CD4-positive, alpha-beta T cell treated with Interleukin-1 beta for 1 hour (primary cell): ENCODE data around the gene NPFF.

Experiments used
- DNase-seq, 2 donors: peaks; one replicate each; pipeline ENCODE4 v3.0.0-alpha.2; 2020 to 2022

The NPFF gene

DNA sequence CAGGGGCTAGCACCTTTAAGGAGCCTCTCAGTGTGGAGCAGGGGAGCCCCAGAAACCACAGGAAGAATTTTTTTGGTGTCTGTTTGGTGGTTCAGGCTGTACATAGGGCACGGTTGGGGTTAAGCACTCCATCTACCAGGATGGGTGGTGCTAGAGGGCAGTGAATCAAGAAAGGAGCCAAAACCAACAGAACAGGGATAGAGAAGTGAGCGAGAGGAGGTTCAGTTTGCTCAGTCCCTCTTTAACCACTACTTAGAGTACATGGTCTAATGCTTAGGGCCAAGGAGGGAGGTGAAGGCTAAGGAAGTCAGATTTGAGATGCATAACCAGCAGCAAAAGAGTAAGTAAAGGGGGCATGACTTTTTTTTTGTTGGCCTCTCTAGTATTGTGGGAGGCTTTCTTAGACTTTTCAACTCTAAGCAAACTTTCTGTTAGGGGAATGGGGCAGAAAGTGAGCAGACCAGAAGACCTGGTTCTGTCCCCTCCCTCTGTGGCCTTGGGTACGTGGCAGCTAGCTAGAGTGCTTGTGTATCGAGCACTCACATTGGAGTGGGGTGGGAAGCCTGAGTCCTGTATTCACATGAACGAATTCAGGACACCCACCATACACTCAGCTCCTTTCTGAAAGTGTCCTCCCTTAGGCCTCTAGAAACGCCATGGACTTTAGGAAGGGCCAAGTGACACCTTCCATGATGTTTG is 6.6 kb upstream of the NPFF start:
- no peak for DNase-seq

DNA sequence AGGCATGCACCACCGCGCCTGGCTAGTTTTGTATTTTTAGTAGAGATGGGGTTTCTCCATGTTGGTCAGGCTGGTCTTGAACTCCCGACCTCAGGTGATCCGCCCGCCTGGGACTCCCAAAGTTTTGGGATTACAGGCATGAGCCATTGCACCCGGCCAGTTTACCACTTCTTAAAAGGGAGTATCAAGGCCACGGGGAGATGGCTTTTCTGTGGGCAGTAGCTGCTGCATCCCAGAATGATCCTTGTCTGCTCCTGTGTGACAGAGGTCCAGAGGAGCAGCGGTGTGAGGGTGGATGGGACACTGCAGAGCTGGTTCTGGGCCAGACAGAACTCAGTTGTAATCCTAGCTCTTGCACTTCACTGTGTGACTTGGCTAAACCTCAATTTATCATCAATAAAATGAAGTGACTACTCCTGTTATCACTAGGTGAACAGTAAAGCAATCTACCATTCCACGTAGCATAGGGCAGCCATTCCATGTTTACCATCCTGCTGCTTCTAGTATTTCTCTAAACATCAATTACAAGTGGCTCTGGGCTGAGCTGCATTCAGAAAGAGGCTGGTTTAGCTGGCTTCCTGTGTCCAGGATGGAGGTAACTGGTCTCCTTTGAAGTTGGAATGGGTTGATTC is 3.0 kb upstream of the NPFF start:
- DNase-seq: no peak

DNA sequence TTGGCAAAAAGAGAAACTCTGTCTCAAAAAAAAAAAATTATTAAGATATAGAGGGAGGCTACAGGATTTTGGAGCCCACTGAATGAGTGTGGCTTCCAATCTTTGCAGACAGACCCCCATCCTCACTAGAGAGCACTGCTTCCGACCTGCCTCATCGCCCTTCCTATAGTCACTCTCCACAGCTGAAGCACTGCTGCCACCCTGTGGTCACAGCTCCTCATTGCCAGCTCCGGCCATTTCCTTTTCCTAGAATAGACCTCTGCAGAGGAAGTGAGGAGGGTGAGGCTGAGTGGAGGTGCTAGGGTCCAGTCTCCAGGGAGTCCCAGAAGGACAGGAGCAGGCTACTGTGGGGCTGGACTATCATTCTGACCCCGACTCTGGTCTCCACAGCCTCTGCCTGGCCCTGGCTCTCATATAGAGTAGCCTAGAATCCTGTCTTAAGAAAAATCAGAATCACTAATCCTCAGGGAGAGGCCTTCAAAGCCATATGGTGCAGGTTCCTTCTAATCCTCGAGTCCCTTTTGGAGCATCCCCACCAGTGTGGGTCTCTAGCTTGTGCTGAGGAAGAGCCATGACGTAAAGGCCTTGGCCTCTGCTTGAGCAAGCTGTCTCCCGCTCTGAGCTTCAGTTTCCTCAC is 1.4 kb upstream of the NPFF start:
- DNase-seq: peak; percentile 82 to 86

DNA sequence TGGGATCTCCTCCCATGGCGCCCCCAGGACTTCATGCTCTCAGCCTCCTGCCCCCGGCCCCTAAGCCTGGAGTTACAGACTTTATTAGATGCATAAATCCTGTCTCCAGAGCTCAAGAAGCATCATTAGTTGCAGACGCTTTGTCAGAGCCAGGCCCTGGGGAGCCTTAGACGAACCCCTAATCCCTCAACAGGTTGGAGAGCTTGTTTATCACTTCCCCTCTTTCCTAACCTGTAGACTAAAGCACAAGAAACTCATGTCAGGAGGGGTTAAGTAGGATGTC is 260 bp upstream of the NPFF start:
- DNase-seq: no peak

DNA sequence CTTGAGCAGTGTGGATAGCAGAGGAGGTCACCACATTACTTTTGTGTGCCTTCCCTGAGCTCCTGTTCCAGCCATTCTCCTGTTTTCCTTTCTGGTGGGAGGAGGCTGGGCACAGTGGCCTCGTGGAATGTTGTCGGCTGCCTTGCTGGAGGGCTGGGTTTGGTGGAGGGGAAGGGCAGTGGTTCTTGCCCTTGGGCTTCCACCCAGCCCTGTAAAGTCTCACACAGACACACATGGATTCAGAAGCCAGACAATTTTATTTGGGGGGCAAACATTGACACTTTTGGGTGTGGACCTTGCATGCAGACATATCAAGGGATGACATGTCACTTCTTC is 866 bp downstream of the NPFF start:
- DNase-seq: no peak

DNA sequence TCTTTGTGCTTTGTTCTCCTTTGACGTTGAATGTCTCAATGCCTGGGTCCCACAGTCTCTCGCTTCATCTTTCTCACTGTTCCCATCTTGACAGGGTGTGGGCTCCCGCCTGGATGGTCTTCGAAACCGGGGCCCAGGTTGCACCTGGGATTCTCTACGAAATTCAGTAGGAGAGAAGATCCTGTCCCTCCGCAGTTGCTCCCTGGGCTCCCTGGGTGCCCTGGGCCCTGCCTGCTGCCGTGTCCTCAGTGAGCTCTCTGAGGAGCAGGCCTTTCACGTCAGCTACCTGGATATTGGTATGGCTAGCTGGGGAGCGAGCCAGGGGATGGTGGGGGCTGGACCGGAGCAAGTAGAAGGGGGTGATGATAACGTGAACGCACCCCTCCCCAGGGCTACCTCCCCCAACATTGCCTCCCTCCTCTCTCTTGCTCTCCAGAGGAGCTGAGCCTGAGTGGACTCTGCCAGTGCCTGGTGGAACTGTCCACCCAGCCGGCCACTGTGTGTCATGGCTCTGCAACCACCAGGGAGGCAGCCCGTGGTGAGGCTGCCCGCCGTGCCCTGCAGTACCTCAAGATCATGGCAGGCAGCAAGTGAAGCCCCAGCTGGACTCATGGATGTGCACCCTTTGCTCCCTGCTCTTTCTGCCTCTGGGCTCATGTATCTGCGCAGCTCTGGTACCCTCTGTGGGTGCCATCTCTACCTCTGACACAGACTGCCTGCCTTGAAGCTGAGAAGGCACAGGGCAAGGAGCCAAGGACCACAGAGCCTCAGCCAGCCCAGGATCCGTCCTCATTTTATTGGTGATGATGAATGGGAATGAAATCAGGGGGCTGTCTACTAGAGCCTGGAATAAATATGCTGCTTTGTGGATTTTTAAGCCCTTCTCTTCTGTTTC is 1.5 kb downstream of the NPFF start:
- no peak for DNase-seq

DNA sequence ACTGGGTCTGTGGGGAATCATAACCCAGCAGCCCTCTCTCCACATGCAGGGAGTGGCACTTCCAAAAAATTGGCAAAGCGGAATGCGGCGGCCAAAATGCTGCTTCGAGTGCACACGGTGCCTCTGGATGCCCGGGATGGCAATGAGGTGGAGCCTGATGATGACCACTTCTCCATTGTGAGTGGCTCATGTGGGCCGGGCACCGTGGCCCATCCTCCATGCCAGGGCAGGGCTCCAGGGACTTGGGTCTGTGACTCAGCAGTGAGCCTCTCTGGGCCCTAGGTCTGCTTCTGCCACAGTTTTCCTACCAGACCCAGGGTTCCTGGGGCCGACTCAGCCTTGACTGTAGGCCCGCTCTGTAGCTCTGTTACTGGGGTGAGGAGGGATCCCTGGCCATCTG is 2.2 kb downstream of the NPFF start:
- DNase-seq: no peak

DNA sequence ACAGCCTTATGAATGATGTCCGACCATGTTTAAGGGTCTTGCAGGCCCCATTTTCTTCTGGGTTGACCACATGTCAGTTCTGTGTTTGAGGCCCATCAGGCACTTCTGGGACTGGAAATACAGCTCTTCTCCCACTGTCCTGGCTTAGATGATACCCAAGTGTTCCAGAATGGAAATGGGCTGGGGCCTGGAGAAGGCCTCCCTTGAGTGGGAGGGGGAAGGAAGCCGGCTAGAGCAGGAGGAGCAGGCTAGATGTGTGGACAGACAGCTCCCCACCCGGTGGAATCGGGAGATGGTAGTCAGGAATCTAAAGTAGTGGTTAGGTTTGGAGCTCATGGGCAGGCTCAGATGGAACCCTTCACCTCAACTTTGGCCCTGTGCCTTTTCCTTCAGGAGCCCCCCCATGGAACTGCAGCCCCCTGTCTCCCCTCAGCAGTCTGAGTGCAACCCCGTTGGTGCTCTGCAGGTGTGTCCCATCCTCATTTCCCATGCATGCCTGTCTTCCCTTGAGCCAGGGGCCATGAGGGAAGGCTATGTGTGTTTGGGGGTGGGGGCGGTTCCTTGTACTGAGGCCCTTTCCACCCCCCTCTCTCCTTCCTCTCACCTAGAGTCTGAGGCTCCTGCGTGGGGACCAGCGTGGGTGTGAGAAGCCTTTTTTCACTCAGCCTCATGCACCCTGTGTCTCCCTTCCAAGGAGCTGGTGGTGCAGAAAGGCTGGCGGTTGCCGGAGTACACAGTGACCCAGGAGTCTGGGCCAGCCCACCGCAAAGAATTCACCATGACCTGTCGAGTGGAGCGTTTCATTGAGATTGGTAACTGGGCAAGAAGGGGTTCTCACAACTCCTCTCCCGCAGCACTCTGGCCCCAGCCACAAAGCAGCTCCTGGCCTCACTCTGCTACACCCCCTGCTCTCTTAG is 3.0 kb downstream of the NPFF start:
- no peak for DNase-seq

DNA sequence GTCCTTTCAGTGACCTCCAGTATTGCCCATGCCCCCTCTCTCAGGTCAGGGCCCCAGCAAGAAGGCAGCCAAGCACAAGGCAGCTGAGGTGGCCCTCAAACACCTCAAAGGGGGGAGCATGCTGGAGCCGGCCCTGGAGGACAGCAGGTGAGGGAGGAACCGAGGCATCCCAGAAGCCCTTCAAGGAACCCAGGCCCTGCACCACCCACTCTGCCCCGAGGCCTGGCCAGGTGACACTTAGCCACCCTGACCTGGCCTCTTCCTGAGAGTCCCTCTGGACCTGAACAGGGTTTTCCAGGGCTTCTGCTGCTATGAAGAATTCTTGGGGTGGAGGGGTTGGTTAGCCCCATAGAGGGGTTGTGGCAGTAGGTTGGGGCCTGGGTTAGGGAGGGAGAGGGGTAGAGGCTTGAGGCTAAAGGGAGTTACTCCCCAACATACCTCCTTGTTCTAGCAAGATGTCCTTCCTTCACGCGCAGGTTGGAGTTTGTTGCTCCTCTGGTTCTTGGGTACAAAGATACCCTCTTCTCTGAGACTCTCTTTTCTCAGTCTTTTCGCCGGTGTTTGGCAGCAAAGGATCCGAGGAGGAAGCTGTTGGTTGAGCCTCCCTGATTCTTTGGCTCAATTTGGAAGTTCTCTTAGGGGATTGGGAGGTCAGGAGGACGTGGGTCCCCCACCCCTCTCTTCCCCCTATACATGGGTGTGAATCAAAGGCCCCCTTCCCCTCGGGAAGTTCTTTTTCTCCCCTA is 4.1 kb downstream of the NPFF start:
- no peak for DNase-seq

DNA sequence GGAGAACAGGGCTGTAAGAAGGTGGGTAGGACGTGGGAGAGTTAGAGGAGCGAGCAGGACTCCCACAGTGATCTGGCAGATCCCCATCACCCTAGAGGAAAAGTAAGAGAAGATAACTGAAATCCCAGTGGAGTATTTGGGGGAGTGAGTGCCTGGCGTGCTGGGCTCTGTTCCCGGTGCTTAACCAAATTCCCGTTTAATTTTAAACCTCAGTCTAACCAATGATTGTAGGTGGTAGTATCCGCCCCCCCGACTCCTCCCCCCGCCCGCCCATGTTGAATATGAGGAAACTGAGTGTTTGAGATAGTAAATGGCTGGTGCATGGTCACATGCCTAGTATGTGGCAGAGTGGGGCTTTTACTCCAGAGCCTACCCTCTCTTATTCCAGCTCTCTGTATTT is 5.0 kb downstream of the NPFF start:
- DNase-seq: no peak

DNA sequence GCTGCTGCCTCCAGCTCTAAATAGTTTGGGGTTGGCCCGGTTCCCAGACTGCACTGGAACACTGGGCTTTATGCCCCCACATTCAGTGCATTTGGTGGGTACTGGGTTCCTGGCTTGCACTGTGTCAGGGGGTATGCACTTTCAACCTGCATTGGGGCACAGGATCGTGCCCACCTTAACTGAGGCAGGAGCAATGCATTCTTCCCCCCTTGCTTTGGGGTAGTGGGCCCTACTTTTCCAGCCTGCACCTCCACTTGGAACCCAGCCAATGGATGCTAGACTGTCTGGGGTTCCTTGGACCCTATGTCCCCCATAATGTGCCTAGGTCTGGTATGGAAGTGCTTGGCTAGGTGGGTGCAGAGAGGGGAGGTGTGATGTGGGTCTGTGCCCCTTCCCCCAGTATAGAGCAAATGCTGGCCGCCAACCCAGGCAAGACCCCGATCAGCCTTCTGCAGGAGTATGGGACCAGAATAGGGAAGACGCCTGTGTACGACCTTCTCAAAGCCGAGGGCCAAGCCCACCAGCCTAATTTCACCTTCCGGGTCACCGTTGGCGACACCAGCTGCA is 5.6 kb downstream of the NPFF start:
- DNase-seq: no peak

DNA sequence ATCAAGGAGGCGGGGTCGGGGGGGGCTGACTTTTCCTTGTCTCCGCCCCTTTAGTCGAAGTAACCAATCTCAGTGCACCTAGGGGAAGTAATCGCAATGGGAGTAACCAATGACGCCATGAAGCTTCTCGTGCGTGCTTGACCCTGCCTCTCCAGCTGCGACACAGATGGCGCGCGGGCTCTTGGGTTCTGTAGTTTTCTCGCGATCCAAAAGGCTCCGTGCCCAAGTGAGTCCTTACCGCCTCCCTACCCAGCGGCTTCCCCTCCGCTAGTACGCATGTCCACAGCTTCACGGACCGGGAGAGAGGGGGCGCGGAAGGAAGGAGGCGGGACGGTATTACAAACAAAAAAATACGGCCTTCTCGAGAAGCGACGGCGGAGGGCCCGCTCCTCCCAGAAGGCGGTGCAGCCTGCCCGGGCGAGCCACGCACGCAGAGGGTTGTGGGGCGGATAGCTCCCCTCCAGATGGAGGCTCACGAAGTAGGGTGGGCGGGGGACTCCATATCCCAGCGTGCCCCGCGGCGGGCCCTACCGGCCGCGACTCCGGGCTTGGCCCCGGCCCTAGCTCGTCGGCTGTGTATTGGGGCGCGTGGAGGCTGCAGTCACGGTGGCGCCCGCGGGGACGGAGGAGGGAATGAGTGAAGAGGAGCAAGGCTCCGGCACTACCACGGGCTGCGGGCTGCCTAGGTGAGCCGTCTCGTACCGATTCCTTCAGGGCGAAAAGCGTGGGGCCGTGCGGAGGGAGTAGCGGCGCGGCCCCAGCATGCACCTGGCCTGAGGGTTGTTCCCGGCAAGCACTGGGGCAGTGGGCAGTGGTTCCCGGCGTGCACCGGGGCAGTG is 6.3 kb downstream of the NPFF start, which contains the start of gene TARBP2:
Gene TARBP2 (plus strand): TSS at position 508 of the 839 bp plus-strand sequence. CDS start 126 bp downstream, at position 634.
- peak; percentile 98 to 99 for DNase-seq

DNA sequence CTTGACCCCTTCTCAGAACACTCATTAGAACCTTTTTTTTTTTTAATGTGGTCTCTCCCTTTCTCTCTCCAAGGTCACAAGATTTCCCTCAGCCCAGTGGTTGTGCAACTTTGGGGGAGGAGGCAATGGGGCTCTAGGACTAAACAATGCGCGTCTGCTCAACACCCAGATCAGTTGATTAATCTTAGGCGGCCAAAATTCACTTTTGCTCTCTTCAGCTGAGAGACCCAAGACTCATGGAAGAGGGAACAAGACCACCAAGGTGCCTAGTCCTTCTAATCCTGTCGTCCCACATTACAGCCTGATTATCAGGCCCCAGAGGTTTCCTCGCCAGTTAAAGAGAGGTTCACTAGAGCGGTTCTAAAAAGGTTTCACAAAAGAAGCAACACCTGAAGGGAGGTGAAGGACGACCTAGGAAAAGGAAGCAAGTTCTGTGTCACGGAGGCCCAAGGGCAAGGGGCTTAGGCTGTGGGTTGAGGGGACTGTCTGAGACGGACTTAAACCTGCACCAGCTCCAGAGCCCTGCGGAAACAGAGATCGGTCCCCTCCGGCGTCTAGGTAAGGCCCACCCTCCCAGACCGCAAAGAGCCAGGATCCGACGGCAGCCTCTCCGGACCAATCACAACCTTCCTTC is 7.0 kb downstream of the NPFF start:
- peak; percentile 45 to 57 for DNase-seq

DNA sequence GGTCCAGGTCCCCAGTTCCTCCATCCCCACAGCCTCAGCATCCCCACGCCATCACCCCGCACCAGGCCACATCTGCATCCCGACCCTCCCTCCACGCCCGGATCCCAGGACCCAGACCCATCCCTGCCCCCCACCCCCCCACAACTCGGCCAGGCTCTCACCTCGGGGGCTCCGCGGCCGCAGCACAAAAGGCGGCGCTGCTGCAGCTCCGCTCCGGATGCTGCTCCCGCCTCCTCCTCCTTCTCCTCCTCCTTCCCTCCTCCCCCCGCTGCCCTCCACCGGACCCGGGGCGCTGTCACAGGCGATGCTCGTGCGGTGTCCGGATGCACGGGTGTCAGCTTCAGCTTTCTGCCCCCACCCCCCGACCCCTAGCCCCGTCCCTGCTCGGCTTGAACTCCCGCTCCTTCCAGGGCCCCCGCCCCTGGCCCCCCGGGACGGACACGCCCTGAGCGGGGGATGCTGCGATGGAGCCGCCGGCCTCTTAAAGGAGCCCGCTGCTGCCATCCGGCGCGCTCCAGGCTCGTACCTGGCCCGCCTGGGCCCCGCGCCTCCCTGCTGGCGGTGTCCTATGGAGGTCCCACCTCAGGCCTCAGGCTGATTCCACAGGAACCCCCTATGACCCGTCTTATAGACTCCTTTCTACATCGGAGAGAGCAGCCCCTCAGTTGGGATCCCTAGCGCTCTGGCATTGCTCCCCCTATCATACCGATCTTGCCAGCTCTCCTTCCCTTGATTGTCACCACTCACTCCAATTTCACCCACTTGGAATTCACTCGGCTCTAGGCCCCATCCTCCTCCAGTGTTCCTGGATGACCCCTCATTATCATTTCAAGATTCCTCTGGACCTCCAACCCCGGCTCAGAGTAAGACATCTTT is 7.8 kb downstream of the NPFF start, which contains the start of gene MAP3K12:
Gene MAP3K12 (minus strand): TSS at position 193 of the 876 bp plus-strand sequence. CDS start 12,067 bp downstream, outside the sequence.
- peak; percentile 47 to 63 for DNase-seq

DNA sequence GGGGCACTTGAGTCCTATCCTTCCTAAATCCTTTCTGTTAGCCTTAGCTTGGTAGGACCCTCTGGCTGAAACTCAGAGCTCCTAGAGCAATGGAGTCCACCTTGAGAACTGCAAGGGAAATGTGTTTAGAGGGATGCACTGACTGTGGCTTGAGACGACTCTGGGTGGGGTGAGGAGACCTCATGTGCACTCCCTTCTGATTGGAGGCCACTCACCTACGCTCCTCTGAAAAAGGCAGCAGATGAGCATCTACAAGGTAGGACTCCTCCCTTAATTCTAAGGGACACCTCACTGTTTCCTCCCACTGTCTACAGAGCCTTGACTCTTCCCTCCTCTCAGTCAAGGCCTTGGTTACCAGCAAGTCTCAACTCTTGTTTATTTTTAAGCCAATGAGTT is 9.1 kb downstream of the NPFF start:
- peak in 1 of 2 donors; percentile 22 for DNase-seq

DNA sequence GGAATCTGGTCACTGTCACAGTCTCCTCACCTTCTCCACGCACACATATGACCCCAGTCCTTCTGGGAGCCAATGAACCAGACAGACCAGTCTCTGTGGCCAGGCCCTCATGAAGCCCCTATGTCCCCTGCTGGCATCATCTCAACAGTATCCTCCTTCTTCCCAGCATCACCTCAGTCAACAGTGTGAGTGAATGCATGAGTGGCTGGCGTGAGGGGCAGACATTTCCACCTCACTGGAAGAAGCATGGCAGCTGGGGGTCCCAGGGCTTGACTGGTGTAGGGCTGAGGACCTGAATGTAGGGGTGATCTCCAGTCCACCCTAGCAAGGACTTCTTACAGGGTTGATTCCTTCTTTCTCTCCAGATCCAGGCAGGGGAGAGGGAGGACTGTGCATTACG is 9.8 kb downstream of the NPFF start:
- DNase-seq: no peak

DNA sequence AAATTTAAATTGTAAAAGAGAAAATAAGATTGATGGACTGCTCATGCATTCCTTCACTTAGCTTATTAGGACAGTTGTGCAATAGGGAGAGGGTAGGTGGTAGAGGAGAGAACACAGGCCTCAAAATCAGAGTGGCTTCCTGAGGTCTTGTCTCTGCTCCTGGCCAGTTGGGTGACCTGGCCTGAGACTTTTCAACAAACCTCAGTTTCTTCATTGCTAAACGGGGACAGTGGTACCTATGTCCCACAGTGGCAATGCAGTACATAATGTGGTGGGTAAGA is 10.6 kb downstream of the NPFF start:
- DNase-seq: no peak

DNA sequence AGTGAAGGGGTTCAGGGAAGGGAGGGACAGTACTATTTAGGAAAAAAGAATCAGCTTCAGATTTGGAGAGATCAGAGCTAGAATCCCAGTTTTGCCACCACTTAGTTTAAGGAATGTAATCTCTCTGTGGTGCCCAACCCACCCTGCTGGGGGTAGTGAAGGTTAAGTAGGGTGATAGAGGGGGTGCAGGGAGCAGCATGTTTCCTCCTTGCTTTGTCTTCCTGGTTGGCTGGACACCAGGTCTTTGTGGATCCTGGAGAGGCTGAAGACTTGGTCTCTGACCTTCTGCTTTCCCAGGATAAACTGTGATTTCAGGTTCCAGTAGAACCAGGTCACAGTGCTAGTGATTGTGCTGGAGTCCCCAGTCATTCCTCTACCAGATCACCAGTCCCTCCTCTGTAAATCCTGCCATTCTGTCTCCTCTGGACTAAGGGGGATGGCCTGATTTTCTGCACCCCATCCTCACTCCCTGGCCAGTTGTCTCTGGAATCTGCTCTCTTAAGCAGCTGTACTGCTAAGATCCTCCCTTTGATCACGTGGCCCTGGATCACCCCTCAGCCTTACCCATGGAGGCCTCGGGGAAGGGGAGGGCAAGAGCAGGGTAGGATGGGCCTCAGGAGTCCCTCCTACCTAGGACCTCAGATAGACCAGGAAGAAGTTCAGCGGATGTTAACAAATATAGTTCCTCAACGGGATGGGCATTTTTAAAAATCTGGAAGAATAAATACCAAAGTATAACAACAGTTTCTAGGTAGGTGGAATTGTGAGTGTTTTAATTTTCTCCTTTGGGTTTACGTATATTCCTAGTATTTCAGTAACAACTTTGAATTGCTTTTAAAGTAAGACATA is 11.2 kb downstream of the NPFF start:
- no peak for DNase-seq
